DOHH2 (cell line): ENCODE results near the gene LNX2.

Experiments used
- H3F3A ChIP-seq: fragments of 200-600 bp; sonication (generic), shearing (Covaris generic); 2 replicates; pipeline ENCODE4 v1.6.0; 2016; ENCODE audit warnings: antibody characterized with exemption, mild to moderate bottlenecking; ENCODE audit not compliant: control insufficient read depth, insufficient read depth
- H3K27ac ChIP-seq: fragments of 200-600 bp; sonication (generic); 2 replicates; pipeline ENCODE4 v1.5.1; 2014; ENCODE audit warnings: low read depth, mild to moderate bottlenecking, low read length, moderate library complexity
- H3K27me3 ChIP-seq: fragments of 200-600 bp; sonication (generic); 2 replicates; pipeline ENCODE4 v1.6.1; 2014; ENCODE audit warnings: mild to moderate bottlenecking, low read length, mixed read lengths; ENCODE audit not compliant: control insufficient read depth
- H3K36me3 ChIP-seq: fragments of 200-600 bp; sonication (generic); 2 replicates; pipeline ENCODE4 v1.6.1; 2014; ENCODE audit warnings: mild to moderate bottlenecking, low read length, moderate library complexity, mixed read lengths; ENCODE audit not compliant: control insufficient read depth
- H3K4me1 ChIP-seq: fragments of 200-600 bp; sonication (generic); 2 replicates; pipeline ENCODE4 v1.6.1; 2014; ENCODE audit warnings: mild to moderate bottlenecking, low read length, mixed read lengths; ENCODE audit not compliant: control insufficient read depth
- H3K4me2 ChIP-seq: fragments of 200-600 bp; sonication (generic); 2 replicates; pipeline ENCODE4 v1.6.0; 2014; ENCODE audit warnings: mild to moderate bottlenecking, low read length, moderate library complexity
- H3K4me3 ChIP-seq: fragments of 200-600 bp; sonication (generic); 2 replicates; pipeline ENCODE4 v1.5.1; 2014; ENCODE audit warnings: mild to moderate bottlenecking, low read length, mixed read lengths
- H3K79me2 ChIP-seq: fragments of 200-600 bp; sonication (generic); 2 replicates; pipeline ENCODE4 v1.6.1; 2014; ENCODE audit warnings: mild to moderate bottlenecking, low read length, mixed read lengths; ENCODE audit not compliant: control insufficient read depth
- H3K9me2 ChIP-seq: fragments of 200-600 bp; sonication (generic); replicated peaks from 2 replicates; pipeline ENCODE4 v1.6.1; 2014; ENCODE audit warnings: mild to moderate bottlenecking, low read length, mixed read lengths; ENCODE audit not compliant: control insufficient read depth
- H3K9me3 ChIP-seq: fragments of 200-600 bp; sonication (generic); 2 replicates; pipeline ENCODE4 v1.6.1; 2014; ENCODE audit warnings: antibody characterized with exemption, low read length, mixed read lengths; ENCODE audit not compliant: control insufficient read depth, insufficient read depth
- H4K20me1 ChIP-seq: fragments of 200-600 bp; sonication (generic); 2 replicates; pipeline ENCODE4 v1.6.0; 2014; ENCODE audit warnings: low read depth, mild to moderate bottlenecking, antibody characterized with exemption, low read length, moderate library complexity; ENCODE audit not compliant: control insufficient read depth, insufficient read depth
- CTCF ChIP-seq: fragments of 200-600 bp; sonication (generic); IDR thresholded peaks from one replicate; pipeline ENCODE4 v1.5.1; 2014; ENCODE audit warnings: antibody characterized with exemption, mild to moderate bottlenecking, low read depth, low read length; ENCODE audit not compliant: poor library complexity, severe bottlenecking
- EZH2phosphoT487 ChIP-seq: fragments of 200-600 bp; sonication (generic); IDR thresholded peaks from 2 replicates; pipeline ENCODE4 v1.6.1; 2017; ENCODE audit warnings: borderline replicate concordance, mild to moderate bottlenecking, antibody characterized with exemption, low read length, moderate library complexity, mixed read lengths

LNX2 gene

GRCh38 chr13:27665761-27666160 lies 45.4 kb upstream of the LNX2 start:
- Histone ChIP-seq H3F3A (no peaks in the 10 kb centered on the region), H3K27me3 (no peaks in the 10 kb centered on the region), H3K27ac (no peak overlapping the region), H3K4me2 (no peak overlapping the region), H3K4me3 (no peak overlapping the region), H3K36me3 (peaks cover 18% of the 10 kb centered on the region), H3K79me2 (peaks cover 4% of the 10 kb centered on the region; the same call in 1 of the 2 replicates), H3K9me3 (no peaks in the 10 kb centered on the region), H4K20me1 (no peaks in the 10 kb centered on the region), H3K9me2 (no peaks in the 10 kb centered on the region), H3K4me1 (no peaks in the 10 kb centered on the region)
- no peak for TF ChIP-seq EZH2phosphoT487
- no peak for TF ChIP-seq CTCF

GRCh38 chr13:27665333-27665732 lies 45.0 kb upstream of the LNX2 start:
- Histone ChIP-seq H3F3A (no peaks in the 10 kb centered on the region), H3K4me1 (no peaks in the 10 kb centered on the region), H3K9me2 (no peaks in the 10 kb centered on the region), H3K9me3 (no peaks in the 10 kb centered on the region), H3K27me3 (no peaks in the 10 kb centered on the region), H3K27ac (no peak overlapping the region), H3K4me3 (no peak overlapping the region), H3K79me2 (peaks cover 4% of the 10 kb centered on the region; the same call in 1 of the 2 replicates), H3K4me2 (no peak overlapping the region), H3K36me3 (peaks cover 18% of the 10 kb centered on the region), H4K20me1 (no peaks in the 10 kb centered on the region)
- TF ChIP-seq EZH2phosphoT487, result no peak
- TF ChIP-seq CTCF, result no peak

GRCh38 chr13:27663947-27664346 lies 43.6 kb upstream of the LNX2 start:
- no peaks in the 10 kb centered on the region for H4K20me1 ChIP-seq
- no peaks in the 10 kb centered on the region for H3K9me3 ChIP-seq
- no peak overlapping the region for H3K4me3 ChIP-seq
- H3K27me3 ChIP-seq, result no peaks in the 10 kb centered on the region
- no peak overlapping the region for H3K4me2 ChIP-seq
- H3K9me2 ChIP-seq, result no peaks in the 10 kb centered on the region
- H3F3A ChIP-seq, result no peaks in the 10 kb centered on the region
- TF ChIP-seq CTCF, result no peak
- no peak for TF ChIP-seq EZH2phosphoT487
- peaks cover 4% of the 10 kb centered on the region; the same call in 1 of the 2 replicates for H3K79me2 ChIP-seq
- peaks cover 26% of the 10 kb centered on the region for H3K36me3 ChIP-seq
- no peak overlapping the region for H3K27ac ChIP-seq
- no peaks in the 10 kb centered on the region for H3K4me1 ChIP-seq
